Renal pelvis (tissue), 4 donors: ENCODE results near the gene PGA4. TPM values are rescaled to one million over a fixed set of nuclear protein-coding genes. Genes with fewer than 3 reads are reported as not detected.

Source experiments
- DNase-seq: peaks from one replicate; pipeline ENCODE4 v3.0.0-alpha.2; 2013
- polyA plus RNA-seq, 3 donors: library from polyadenylated mRNA; unstranded; fragments of 120-200 nt; gene quantifications; one replicate each; pipeline ENCODE4 v1.2.1, GENCODE V29; 2013; ENCODE audit not compliant: insufficient read length in 3 of 3

PGA4 gene
- polyA plus RNA-seq, 3 donors, result 0.30 to 0.59 (median 0.44) TPM

- no peak for DNase-seq
Measured at GRCh38 chr11:61278001-61278470, 55.9 kb downstream of the PGA4 start.

- DNase-seq, result no peak
Measured at GRCh38 chr11:61279934-61280659, 58.0 kb downstream of the PGA4 start.

GRCh38 chr11:61280883-61281580, 58.9 kb downstream of the PGA4 start:
- DNase-seq, result no peak

Other genes starting within 250 kb of the PGA4 start
- gene CD5, start 119.9 kb upstream of the PGA4 start, polyA plus RNA-seq, result under 1 TPM in 2 of 3 donors, not detected in 1; 0.09 to 0.10 TPM
- 10 to 100 TPM; 20.7 to 22.6 (median 20.7) TPM for gene VPS37C, start 60.9 kb upstream of the PGA4 start, polyA plus RNA-seq
- under 1 TPM in 2 of 3 donors, not detected in 1; 0.30 to 0.51 TPM for gene PGA3, start 18.8 kb upstream of the PGA4 start, polyA plus RNA-seq
- under 1 TPM in 2 of 3 donors, not detected in 1; 0.46 to 0.92 TPM for gene PGA5, start 18.8 kb downstream of the PGA4 start, polyA plus RNA-seq
- gene VWCE, start 73.0 kb downstream of the PGA4 start, polyA plus RNA-seq, result 1 to 10 TPM; 2.7 to 5.6 (median 3.5) TPM
- 100 to 1,000 TPM; 222 to 233 (median 226) TPM for gene DDB1, start 110.8 kb downstream of the PGA4 start, polyA plus RNA-seq
- gene TKFC, start 110.9 kb downstream of the PGA4 start, polyA plus RNA-seq, result 10 to 100 TPM; 63.4 to 78.1 (median 65.2) TPM
- gene CYB561A3, start 139.5 kb downstream of the PGA4 start, polyA plus RNA-seq, result 10 to 100 TPM; 27.0 to 33.2 (median 32.3) TPM
- 10 to 100 TPM; 40.6 to 53.6 (median 51.8) TPM for gene TMEM138, start 140.0 kb downstream of the PGA4 start, polyA plus RNA-seq
- 10 to 100 TPM; 31.8 to 37.7 (median 34.7) TPM for gene TMEM216, start 170.2 kb downstream of the PGA4 start, polyA plus RNA-seq
- 100 to 1,000 TPM in 2 of 3 donors, 10 to 100 TPM in 1; 94.1 to 132 (median 131) TPM for gene CPSF7, start 207.6 kb downstream of the PGA4 start, polyA plus RNA-seq
- 10 to 100 TPM; 41.9 to 45.9 (median 42.1) TPM for gene SDHAF2, start 207.8 kb downstream of the PGA4 start, polyA plus RNA-seq